ENCODE results near the gene B3GNT8. TPM values are rescaled to one million over a fixed set of nuclear protein-coding genes. Genes with fewer than 3 reads are reported as not detected.
A peak's percentile ranks its signal among the peaks of the same experiment; 100 is the strongest.
"Not testable (repeated sequence)": the region's sequence is repeated elsewhere in the genome, so short reads cannot be mapped to it uniquely, and the experiment has no call there.

Gene B3GNT8
- total RNA-seq, 1 experiment from 2014 or later = not detected

GRCh38 chr19:41441321-41441945, 14.3 kb upstream of the B3GNT8 start:
- in situ Hi-C loops (cut with HindIII; ENCODE audit: low pct_unique_long_range_greater_than_20kb, low sequenced_read_pairs) = no loop called here
- DNase-seq (ENCODE audit: low read depth, low spot score) = no peak

DNA sequence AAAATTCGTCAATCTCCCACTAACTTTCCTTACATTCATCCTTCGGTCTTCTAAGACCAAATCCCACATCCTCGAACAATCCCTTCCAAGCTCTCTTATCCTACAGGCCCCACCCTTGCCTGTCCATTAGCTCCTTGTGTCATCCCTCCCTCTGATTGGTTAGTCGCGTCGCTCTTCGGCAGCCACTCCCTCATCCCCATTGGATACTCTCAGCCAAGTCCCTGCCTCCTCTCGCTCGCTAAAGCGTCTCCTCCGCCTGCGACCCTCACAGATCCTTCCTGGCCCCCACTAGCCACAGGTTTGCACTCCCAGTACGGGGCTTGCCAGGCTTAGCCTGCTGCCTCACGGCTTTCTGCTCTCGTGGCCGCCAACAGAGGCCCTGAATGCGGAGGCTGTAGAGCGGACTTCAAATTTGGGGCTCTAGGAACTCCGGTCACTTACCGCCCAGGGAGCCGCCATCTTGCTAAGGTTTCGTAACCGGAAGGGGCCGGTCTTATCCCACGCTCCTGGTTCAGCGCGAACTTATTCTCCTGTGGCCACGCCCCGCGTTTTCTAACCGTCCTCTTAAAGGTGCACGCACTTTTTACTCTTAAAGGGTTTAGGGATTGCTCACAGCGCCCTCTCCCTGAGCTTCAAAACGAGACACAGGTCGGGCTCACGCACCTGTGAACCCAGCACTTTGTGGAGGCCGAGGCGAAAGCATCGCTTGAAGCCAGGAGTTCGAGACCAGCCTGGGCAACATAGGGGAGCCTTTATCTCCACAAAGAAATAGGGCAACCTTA, 12.5 kb upstream of the B3GNT8 start, which contains the start of gene DMAC2:
TSS of gene DMAC2 (minus strand) at position 472 of the 782 bp plus-strand sequence. CDS start at position 459, 13 bp downstream.
- peak; percentile 98 for DNase-seq (ENCODE audit: low read depth, low spot score)
- in situ Hi-C loops (cut with HindIII; ENCODE audit: low pct_unique_long_range_greater_than_20kb, low sequenced_read_pairs) = no loop called here

- DNase-seq (ENCODE audit: low read depth, low spot score) = no peak
- in situ Hi-C loops (cut with HindIII; ENCODE audit: low pct_unique_long_range_greater_than_20kb, low sequenced_read_pairs) = no loop called here
Observed at GRCh38 chr19:41437944-41438574, 10.9 kb upstream of the B3GNT8 start.

- DNase-seq (ENCODE audit: low read depth, low spot score) = no peak
- in situ Hi-C loops (cut with HindIII; ENCODE audit: low pct_unique_long_range_greater_than_20kb, low sequenced_read_pairs) = no loop called here
Observed at GRCh38 chr19:41436674-41436951, 9.4 kb upstream of the B3GNT8 start.

DNA sequence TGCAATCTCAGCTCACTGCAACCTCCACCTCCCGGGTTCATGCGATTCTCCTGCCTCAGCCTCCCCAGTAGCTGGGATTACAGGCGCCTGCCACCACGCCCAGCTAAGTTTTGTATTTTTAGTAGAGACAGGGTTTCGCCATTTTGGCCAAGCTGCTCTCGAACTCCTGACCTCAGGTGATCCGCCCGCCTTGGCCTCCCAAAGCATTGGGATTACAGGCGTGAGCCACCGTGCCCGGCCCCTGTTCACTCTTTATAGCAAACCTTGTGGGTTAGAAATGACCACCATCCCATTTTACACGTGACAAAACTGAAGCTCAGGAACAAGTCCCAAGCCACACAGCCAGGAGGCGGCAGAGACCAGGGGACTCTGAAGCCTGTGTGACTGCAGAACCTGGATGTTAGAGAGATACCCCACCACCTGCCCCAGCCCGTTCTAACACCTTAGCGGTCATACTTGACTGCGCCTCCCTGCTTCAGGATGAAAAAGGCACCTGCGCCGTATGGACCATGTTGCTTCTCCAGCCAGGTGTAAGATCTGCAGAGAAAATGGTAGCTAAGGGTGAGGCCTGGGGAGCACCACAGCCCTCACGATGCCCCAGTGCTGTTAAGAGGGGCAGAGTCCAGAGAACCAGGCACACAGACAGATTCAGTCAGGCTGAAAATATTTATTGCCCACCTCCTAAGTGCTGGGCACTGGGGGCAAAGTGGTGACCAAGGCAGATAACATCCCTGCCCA, 8.9 kb upstream of the B3GNT8 start:
- in situ Hi-C loops (cut with HindIII; ENCODE audit: low pct_unique_long_range_greater_than_20kb, low sequenced_read_pairs) = no loop called here

DNA sequence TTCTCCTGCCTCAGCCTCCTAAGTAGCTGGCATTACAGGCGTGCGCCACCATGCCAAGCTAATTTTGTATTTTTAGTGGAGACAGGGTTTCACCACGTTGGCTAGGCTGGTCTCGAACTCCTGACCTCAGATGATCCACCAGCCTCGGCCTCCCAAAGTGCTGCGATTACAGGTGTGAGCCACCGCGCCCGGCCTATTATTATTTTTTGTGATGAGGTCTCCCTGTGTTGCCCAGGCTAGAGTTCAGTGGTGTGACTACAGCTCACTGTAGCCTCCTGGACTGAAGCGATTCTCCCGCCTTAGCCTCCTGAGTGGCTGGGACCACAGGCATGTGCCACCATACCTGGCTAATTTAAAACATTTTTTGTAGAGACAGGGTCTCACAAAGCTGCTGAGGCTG, 8.2 kb upstream of the B3GNT8 start:
- in situ Hi-C loops (cut with HindIII; ENCODE audit: low pct_unique_long_range_greater_than_20kb, low sequenced_read_pairs); DNase-seq (ENCODE audit: low read depth, low spot score): not testable (repeated sequence)

More for the DNA sequence above, 8.9 kb upstream of the B3GNT8 start:
- DNase-seq (ENCODE audit: low read depth, low spot score) = no peak

GRCh38 chr19:41434450-41434849, 7.3 kb upstream of the B3GNT8 start:
- DNase-seq (ENCODE audit: low read depth, low spot score) = no peak
- in situ Hi-C loops (cut with HindIII; ENCODE audit: low pct_unique_long_range_greater_than_20kb, low sequenced_read_pairs) = no loop called here

GRCh38 chr19:41433171-41433570, 6.0 kb upstream of the B3GNT8 start:
- no peak for DNase-seq (ENCODE audit: low read depth, low spot score)
- in situ Hi-C loops (cut with HindIII; ENCODE audit: low pct_unique_long_range_greater_than_20kb, low sequenced_read_pairs) = no loop called here

DNA sequence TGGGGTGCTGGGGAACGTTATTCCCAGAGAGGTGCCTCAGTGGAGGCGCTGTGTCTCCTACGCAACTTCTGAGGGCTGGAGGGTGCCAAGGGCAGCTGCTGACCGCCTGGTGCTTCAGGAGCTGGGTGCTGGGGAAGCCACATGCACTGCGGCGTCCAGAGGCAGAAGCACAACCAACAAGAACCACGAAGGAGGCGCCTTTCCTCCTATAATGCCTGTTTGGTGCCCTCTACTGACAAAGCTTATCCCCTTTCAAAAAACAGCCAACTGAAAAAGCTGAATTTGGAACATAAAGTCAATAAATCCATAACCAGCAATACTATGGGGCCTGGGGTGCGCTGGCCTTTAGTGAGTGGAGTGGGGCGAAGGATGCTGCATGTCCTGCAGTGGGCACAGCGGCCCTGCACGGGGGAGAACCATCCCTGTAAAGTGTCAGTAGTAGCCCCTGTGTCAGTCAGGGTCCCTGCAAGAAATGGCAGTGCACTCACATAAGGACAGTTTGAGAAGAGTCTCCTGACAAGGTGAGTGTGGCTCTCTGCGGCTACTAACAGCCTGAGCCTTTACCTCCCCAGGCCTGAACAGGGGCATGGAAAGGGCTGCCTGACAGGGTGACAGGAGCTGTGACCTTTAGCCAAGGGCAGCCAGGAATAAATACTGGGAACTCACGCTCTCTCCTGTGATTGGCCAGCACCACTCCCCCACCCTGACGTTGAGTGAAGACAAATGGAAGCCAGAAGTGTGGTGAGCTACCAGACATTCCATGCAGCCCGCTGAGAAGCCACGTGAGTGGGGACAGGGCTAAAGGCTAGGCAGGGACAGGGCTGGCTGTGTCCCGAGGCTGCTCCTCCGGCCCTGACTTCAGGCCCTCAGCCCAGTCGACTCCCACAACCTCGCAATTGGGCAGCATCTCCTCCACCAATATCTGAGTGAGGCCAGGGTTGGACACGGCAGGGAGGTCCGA, 4.5 kb upstream of the B3GNT8 start:
- DNase-seq (ENCODE audit: low read depth, low spot score) = peak; percentile 56
- in situ Hi-C loops (cut with HindIII; ENCODE audit: low pct_unique_long_range_greater_than_20kb, low sequenced_read_pairs) = no loop called here

- in situ Hi-C loops (cut with HindIII; ENCODE audit: low pct_unique_long_range_greater_than_20kb, low sequenced_read_pairs) = no loop called here
- no peak for DNase-seq (ENCODE audit: low read depth, low spot score)
Observed at GRCh38 chr19:41430922-41431321, 3.7 kb upstream of the B3GNT8 start.

- in situ Hi-C loops (cut with HindIII; ENCODE audit: low pct_unique_long_range_greater_than_20kb, low sequenced_read_pairs) = no loop called here
- DNase-seq (ENCODE audit: low read depth, low spot score) = no peak
Observed at GRCh38 chr19:41428481-41428859, 1.3 kb upstream of the B3GNT8 start.

GRCh38 chr19:41427647-41428480, 690 bp upstream of the B3GNT8 start:
- no peak for DNase-seq (ENCODE audit: low read depth, low spot score)
- in situ Hi-C loops (cut with HindIII; ENCODE audit: low pct_unique_long_range_greater_than_20kb, low sequenced_read_pairs) = no loop called here

DNA sequence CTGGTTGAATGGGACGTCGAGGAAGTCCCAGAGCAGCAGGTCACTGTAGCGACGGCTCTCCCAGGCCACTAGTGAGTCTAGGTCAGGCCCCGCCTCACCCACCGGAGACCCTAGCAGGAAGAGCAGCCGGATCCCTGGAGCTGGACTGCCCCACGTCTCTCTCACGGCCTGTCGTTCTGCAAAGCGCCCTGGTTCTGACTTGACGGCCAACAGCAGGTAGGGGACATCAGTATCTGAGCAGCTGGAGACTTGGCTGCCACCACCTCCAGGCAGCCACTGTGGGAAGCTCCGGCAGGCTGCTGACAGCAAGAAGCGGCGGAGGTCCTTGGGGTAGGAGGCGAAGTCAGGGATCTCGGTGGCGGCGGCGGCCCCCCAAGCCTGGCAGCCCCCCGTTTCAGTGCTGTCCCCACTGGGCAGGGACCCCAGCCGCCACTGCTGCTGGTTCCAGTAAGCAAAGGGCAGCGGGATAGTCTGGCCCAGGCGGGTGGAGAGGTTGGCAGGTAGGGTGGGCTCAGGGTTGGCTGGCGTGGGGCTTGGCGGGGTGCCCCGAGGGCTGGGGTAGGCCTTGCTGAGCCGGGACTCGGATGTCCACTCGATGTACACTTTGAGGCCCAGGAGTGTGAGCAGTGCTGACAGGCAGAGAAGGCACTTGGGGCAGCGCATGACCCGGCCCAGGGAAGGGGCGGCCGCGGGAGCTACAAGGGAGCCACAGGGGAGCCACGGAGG, 895 bp downstream of the B3GNT8 start:
- no peak for DNase-seq (ENCODE audit: low read depth, low spot score)
- in situ Hi-C loops (cut with HindIII; ENCODE audit: low pct_unique_long_range_greater_than_20kb, low sequenced_read_pairs) = no loop called here

DNA sequence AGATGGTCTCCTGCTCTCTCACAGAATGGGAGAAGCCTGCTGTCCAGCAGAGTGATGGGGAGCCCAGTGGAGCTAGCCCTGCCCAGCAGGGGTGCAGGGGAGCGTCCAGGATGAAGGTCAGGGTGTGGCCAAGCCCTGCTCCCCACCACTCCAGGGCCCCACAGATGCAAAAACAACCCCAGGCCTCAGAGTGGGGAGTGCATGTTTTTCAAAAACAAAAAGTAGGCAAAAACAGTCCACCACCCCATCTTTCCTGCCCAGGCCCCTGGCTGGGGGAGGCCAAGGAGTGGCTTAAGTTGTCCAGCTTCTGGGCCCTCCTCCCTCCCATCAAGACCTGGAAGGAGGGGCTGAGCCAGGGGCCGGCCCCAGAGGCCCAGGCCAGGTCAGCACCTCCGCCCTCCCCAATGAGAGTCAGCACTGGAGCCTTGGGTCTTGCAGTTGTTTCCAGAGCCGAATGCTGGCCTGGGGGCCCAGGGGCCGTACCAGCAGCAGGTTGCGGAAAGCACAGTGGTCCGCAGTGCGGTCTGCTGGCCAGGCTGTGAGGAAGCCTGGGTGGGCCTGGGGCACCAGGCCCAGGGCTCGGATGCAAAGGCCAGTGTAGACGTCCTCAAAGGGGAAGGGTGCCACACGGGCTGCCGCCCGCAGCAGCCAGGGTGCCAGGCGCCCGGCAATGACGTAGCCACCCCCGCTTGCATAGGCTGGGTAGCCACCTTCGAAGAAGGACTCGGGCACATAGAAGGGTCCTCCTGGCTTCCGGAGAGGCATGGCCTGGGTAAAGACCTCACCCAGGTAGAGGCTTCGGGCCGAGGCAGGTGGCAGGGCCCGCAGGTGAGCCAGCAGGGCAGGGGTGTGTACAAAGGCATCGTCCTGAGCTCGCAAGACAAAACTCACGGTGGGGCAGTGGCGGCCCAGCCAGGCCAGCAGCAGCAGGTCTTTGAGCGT, 1.7 kb downstream of the B3GNT8 start:
- in situ Hi-C loops (cut with HindIII; ENCODE audit: low pct_unique_long_range_greater_than_20kb, low sequenced_read_pairs) = no loop called here
- no peak for DNase-seq (ENCODE audit: low read depth, low spot score)

All from SK-MEL-5 (cell line).